Adrenal gland (tissue), 5 donors: ENCODE measurements around the gene PHF20.

Source experiments
- POLR2A ChIP-seq, 2 donors: fragments of 450-650 bp; IDR thresholded peaks; one replicate each; pipeline ENCODE4 v1.6.1; 2017; ENCODE audit warnings: antibody characterized with exemption in 2 of 2, mild to moderate bottlenecking in 2 of 2, moderate library complexity in 1 of 2
- TF ChIP-seq, protein P1 (sequence below), 6 experiments: fragments of 450-650 bp in 4 of 6; fragments of 200-600 bp in 2 of 6; sonication (generic) in 1 of 6; IDR thresholded peaks; 1 replicate in 5 of 6; 2 replicates in 1 of 6; pipeline versions ENCODE4 v1.5.1 to v1.8.0; 2016 to 2021; ENCODE audit warnings: antibody characterized with exemption in 6 of 6, mild to moderate bottlenecking in 2 of 6, moderate library complexity in 1 of 6
- donor health status: DM: no; HTN: no; CAD: no.

DNA sequence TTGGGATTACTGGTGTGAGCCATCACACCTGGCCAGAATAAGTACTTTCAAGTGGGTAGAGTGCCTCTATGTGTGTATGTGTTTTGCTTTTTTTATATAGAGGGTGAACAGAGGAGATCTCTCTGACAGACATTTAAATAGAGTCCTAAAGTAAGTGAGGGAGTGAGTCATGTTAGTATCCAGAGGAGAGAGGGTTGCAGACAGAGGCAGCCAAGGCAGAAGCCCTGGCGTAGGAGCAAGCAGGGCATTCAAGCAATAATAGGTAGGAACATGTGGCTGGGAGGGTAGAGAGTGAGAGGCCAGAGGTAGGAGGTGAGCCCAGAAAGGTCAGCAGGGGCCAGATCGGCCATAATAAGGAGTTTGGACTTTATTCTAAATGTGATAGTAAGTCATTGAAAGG lies 48.9 kb downstream of the PHF20 start:
- TF ChIP-seq, protein P1, sequence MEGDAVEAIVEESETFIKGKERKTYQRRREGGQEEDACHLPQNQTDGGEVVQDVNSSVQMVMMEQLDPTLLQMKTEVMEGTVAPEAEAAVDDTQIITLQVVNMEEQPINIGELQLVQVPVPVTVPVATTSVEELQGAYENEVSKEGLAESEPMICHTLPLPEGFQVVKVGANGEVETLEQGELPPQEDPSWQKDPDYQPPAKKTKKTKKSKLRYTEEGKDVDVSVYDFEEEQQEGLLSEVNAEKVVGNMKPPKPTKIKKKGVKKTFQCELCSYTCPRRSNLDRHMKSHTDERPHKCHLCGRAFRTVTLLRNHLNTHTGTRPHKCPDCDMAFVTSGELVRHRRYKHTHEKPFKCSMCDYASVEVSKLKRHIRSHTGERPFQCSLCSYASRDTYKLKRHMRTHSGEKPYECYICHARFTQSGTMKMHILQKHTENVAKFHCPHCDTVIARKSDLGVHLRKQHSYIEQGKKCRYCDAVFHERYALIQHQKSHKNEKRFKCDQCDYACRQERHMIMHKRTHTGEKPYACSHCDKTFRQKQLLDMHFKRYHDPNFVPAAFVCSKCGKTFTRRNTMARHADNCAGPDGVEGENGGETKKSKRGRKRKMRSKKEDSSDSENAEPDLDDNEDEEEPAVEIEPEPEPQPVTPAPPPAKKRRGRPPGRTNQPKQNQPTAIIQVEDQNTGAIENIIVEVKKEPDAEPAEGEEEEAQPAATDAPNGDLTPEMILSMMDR (IDR thresholded peaks at IDR 0.05), result no peak
- no peak for TF ChIP-seq POLR2A (IDR thresholded peaks at IDR 0.05)
